ENCODE data around the gene SNCG. TPM values are rescaled to one million over a fixed set of nuclear protein-coding genes. Genes with fewer than 3 reads are reported as not detected.
"Not testable (repeated sequence)": the region's sequence is repeated elsewhere in the genome, so short reads cannot be mapped to it uniquely, and the experiment has no call there.

SNCG gene
- total RNA-seq, 1 donor from 2014 or later: not detected

GRCh38 chr10:86974484-86974883, 16.1 kb downstream of the SNCG start:
- DNase-seq (ENCODE audit: low read depth): no peak

- DNase-seq (ENCODE audit: low read depth): no peak
Measured at GRCh38 chr10:86976362-86977056, 18.1 kb downstream of the SNCG start.

- peak; percentile 42 for DNase-seq (ENCODE audit: low read depth)
Measured at GRCh38 chr10:86978457-86978856, 20.1 kb downstream of the SNCG start.

GRCh38 chr10:86979296-86979818, 21.0 kb downstream of the SNCG start:
- DNase-seq (ENCODE audit: low read depth): peak; percentile 18

GRCh38 chr10:86979977-86980448, 21.6 kb downstream of the SNCG start:
- DNase-seq (ENCODE audit: low read depth): peak; percentile 87

- peak; percentile 18 for DNase-seq (ENCODE audit: low read depth)
Measured at GRCh38 chr10:86981020-86981419, 22.6 kb downstream of the SNCG start.

GRCh38 chr10:86981716-86982115, 23.3 kb downstream of the SNCG start:
- no peak for DNase-seq (ENCODE audit: low read depth)

- DNase-seq (ENCODE audit: low read depth): not testable (repeated sequence)
Measured at GRCh38 chr10:86984498-86984897, 26.1 kb downstream of the SNCG start.

GRCh38 chr10:86988520-86988919, 30.1 kb downstream of the SNCG start:
- DNase-seq (ENCODE audit: low read depth): no peak

- DNase-seq (ENCODE audit: low read depth): not testable (repeated sequence)
Measured at GRCh38 chr10:86991362-86991761, 33.0 kb downstream of the SNCG start.

GRCh38 chr10:86992456-86992855, 34.1 kb downstream of the SNCG start:
- no peak for DNase-seq (ENCODE audit: low read depth)

- DNase-seq (ENCODE audit: low read depth): no peak
Measured at GRCh38 chr10:86992929-86993328, 34.5 kb downstream of the SNCG start.

- not testable (repeated sequence) for DNase-seq (ENCODE audit: low read depth)
Measured at GRCh38 chr10:86999802-87000403, 41.5 kb downstream of the SNCG start.

GRCh38 chr10:87000491-87000890, 42.1 kb downstream of the SNCG start:
- no peak for DNase-seq (ENCODE audit: low read depth)

GRCh38 chr10:87007124-87007523, 48.7 kb downstream of the SNCG start:
- not testable (repeated sequence) for DNase-seq (ENCODE audit: low read depth)

- DNase-seq (ENCODE audit: low read depth): not testable (repeated sequence)
Measured at GRCh38 chr10:87007674-87008073, 49.3 kb downstream of the SNCG start.

GRCh38 chr10:87008303-87008702, 49.9 kb downstream of the SNCG start:
- DNase-seq (ENCODE audit: low read depth): not testable (repeated sequence)

- not testable (repeated sequence) for DNase-seq (ENCODE audit: low read depth)
Measured at GRCh38 chr10:87009134-87009696, 50.8 kb downstream of the SNCG start.

Measured in myocyte (in vitro differentiated cells).